SK-N-SH (cell line): Measurements from ENCODE around the gene MEAK7. TPM values are rescaled to one million over a fixed set of nuclear protein-coding genes. Genes with fewer than 3 reads are reported as not detected.

Experiments
- CTCF ChIA-PET: fragments of 300-600, 350-600 bp; formaldehyde crosslinking; extraction: SDS; loops from one replicate; lab custom pipeline; 2021; lab: Yijun Ruan, JAX
- POLR2A ChIA-PET: fragments of 350-600 bp; sonication (Branson Sonifier 250); formaldehyde crosslinking; extraction: SDS; loops from one replicate; lab custom pipeline; 2020; ENCODE audit warnings: antibody characterized with exemption, inconsistent platforms; lab: Yijun Ruan, JAX
- DNase-seq: peaks from one replicate; pipeline ENCODE4 v3.0.0; 2012
- H2AFZ ChIP-seq: fragments of 200-600 bp; sonication (generic); 2 replicates; pipeline ENCODE4 v1.8.1; 2016; ENCODE audit warnings: antibody characterized with exemption, mild to moderate bottlenecking, low read depth
- H3F3A ChIP-seq: fragments of 200-600 bp; sonication (generic); replicated peaks from 2 replicates; pipeline ENCODE3; 2016; ENCODE audit warnings: antibody characterized with exemption, mild to moderate bottlenecking; ENCODE audit not compliant: insufficient read depth
- H3K27ac ChIP-seq, 2 experiments: fragments of 200-500 bp in 1 of 2; fragments of 200-600 bp in 1 of 2; sonication (Bioruptor generic) in 1 of 2; sonication (generic), shearing (Covaris generic) in 1 of 2; 2 replicates each; pipeline versions ENCODE4 v1.5.1 to v1.6.1; 2014 to 2016; ENCODE audit warnings: low read depth in 2 of 2, inconsistent platforms in 1 of 2, low read length in 1 of 2, mild to moderate bottlenecking in 1 of 2, mixed read lengths in 1 of 2
- H3K27me3 ChIP-seq: fragments of 200-600 bp; sonication (generic), shearing (Covaris generic); 2 replicates; pipeline ENCODE4 v1.6.1; 2016; ENCODE audit warnings: mixed run types; ENCODE audit not compliant: insufficient read depth
- H3K36me3 ChIP-seq, 2 experiments: fragments of 200-500 bp in 1 of 2; fragments of 200-600 bp in 1 of 2; sonication (Bioruptor generic) in 1 of 2; sonication (generic) in 1 of 2; replicated peaks in 1 of 2; 2 replicates each; pipeline versions ENCODE3 to v1.5.1; 2014 to 2016; ENCODE audit warnings: low read length in 1 of 2, mild to moderate bottlenecking in 1 of 2; ENCODE audit not compliant: insufficient read depth in 2 of 2, control insufficient read depth in 1 of 2
- H3K4me1 ChIP-seq, 2 experiments: fragments of 200-500 bp in 1 of 2; fragments of 200-600 bp in 1 of 2; sonication (Bioruptor generic) in 1 of 2; sonication (generic), shearing (Covaris generic) in 1 of 2; 2 replicates each; pipeline versions ENCODE4 v1.5.1 to v1.6.1; 2014 to 2016; ENCODE audit warnings: low read depth in 1 of 2, low read length in 1 of 2, mixed run types in 1 of 2; ENCODE audit not compliant: insufficient read depth in 2 of 2, control insufficient read depth in 1 of 2
- H3K4me2 ChIP-seq: fragments of 200-600 bp; sonication (generic), shearing (Covaris generic); 2 replicates; pipeline ENCODE4 v1.6.1; 2017; ENCODE audit warnings: mixed run types
- H3K4me3 ChIP-seq, 2 experiments: fragments of 200-500 bp in 1 of 2; fragments of 200-600 bp in 1 of 2; sonication (Bioruptor generic) in 1 of 2; sonication (generic), shearing (Covaris generic) in 1 of 2; 2 replicates each; pipeline versions ENCODE4 v1.5.1 to v1.8.1; 2014 to 2016; ENCODE audit warnings: low read depth in 2 of 2, inconsistent platforms in 1 of 2, low read length in 1 of 2, mild to moderate bottlenecking in 1 of 2, mixed read lengths in 1 of 2, moderate library complexity in 1 of 2
- H3K79me2 ChIP-seq: fragments of 200-600 bp; sonication (generic); 2 replicates; pipeline ENCODE4 v1.8.1; 2017; ENCODE audit warnings: mild to moderate bottlenecking; ENCODE audit not compliant: insufficient read depth
- H3K9ac ChIP-seq: fragments of 200-600 bp; sonication (generic); 2 replicates; pipeline ENCODE4 v1.6.1; 2017; ENCODE audit warnings: mixed run types
- H3K9me2 ChIP-seq: fragments of 200-600 bp; sonication (generic); 2 replicates; pipeline ENCODE4 v1.6.1; 2017; ENCODE audit warnings: mixed run types
- H3K9me3 ChIP-seq: fragments of 200-600 bp; sonication (generic); 2 replicates; pipeline ENCODE4 v1.6.1; 2017; ENCODE audit warnings: mixed run types, mild to moderate bottlenecking, moderate library complexity
- H4K20me1 ChIP-seq: fragments of 200-600 bp; sonication (generic); 2 replicates; pipeline ENCODE4 v1.6.1; 2017; ENCODE audit warnings: mild to moderate bottlenecking, mixed run types; ENCODE audit not compliant: insufficient read depth
- EP300 ChIP-seq, 2 experiments: IDR thresholded peaks; 2 replicates each; pipeline versions ENCODE4 v1.4.0 to v1.6.1; 2012; ENCODE audit warnings: borderline replicate concordance in 1 of 2, low read depth in 1 of 2, low read length in 1 of 2
- FOSL2 ChIP-seq: IDR thresholded peaks from 2 replicates; pipeline ENCODE4 v1.4.0; 2012; ENCODE audit warnings: low read depth, mild to moderate bottlenecking, moderate library complexity, borderline replicate concordance
- FOXM1 ChIP-seq: IDR thresholded peaks from 2 replicates; pipeline ENCODE4 v1.4.0; 2012; ENCODE audit warnings: low read depth, mild to moderate bottlenecking
- GABPA ChIP-seq: IDR thresholded peaks from 2 replicates; pipeline ENCODE4 v1.4.0; 2012; ENCODE audit warnings: low read depth, mild to moderate bottlenecking
- MXI1 ChIP-seq: IDR thresholded peaks from 2 replicates; pipeline ENCODE4 v1.6.1; 2012; ENCODE audit warnings: mild to moderate bottlenecking, low read depth, low read length, improper control_type of control experiment
- NRF1 ChIP-seq: IDR thresholded peaks from 2 replicates; pipeline ENCODE4 v1.6.1; 2012; ENCODE audit warnings: low read depth, mild to moderate bottlenecking, low read length
- POLR2AphosphoS5 ChIP-seq: IDR thresholded peaks from 2 replicates; pipeline ENCODE4 v1.6.1; 2012; ENCODE audit warnings: low read depth, low read length
- RAD21 ChIP-seq: IDR thresholded peaks from 2 replicates; pipeline ENCODE4 v1.6.1; 2012; ENCODE audit warnings: mild to moderate bottlenecking, low read length
- RCOR1 ChIP-seq: fragments of 150-350 bp; IDR thresholded peaks from 2 replicates; pipeline ENCODE4 v1.6.1; 2017; ENCODE audit warnings: antibody characterized with exemption, low read length
- RFX5 ChIP-seq: IDR thresholded peaks from 2 replicates; pipeline ENCODE4 v1.6.1; 2012; ENCODE audit warnings: mild to moderate bottlenecking, improper control_type of control experiment, low read length
- RXRA ChIP-seq: IDR thresholded peaks from 2 replicates; pipeline ENCODE4 v1.4.0; 2012; ENCODE audit warnings: low read depth, mild to moderate bottlenecking, borderline replicate concordance
- SMC3 ChIP-seq: IDR thresholded peaks from 2 replicates; pipeline ENCODE4 v1.6.1; 2012; ENCODE audit warnings: low read depth, low read length, improper control_type of control experiment
- TAF1 ChIP-seq: IDR thresholded peaks from 2 replicates; pipeline ENCODE4 v1.6.1; 2012; ENCODE audit warnings: low read depth, mild to moderate bottlenecking, low read length, moderate library complexity, borderline replicate concordance
- USF1 ChIP-seq: IDR thresholded peaks from 2 replicates; pipeline ENCODE4 v1.4.0; 2012; ENCODE audit warnings: low read depth, borderline replicate concordance
- WGBS: methylation state at CpG from one replicate; pipeline ENCODE4 v1.1.6; 2017; ENCODE audit warnings: low lambda C conversion rate; 5-methylcytosine and 5-hydroxymethylcytosine counted together
- polyA plus RNA-seq, 3 experiments: library from polyadenylated mRNA; depleted of rRNA; stranded (reverse); fragments of >200 nt; gene quantifications; 2 replicates each; pipeline ENCODE4 v1.2.3, GENCODE V29; 2012
- TF ChIP-seq, protein P1 (sequence below): IDR thresholded peaks from 2 replicates; pipeline ENCODE4 v1.6.1; 2012; ENCODE audit warnings: mild to moderate bottlenecking, low read depth, low read length, moderate library complexity
- TF ChIP-seq, protein P2 (sequence below): fragments of 150-350 bp; IDR thresholded peaks from 2 replicates; pipeline ENCODE4 v1.6.1; 2016; ENCODE audit warnings: mild to moderate bottlenecking, low read depth, low read length
- TF ChIP-seq, protein P3 (sequence below): IDR thresholded peaks from 2 replicates; pipeline ENCODE4 v1.4.0; 2012; ENCODE audit warnings: low read depth, borderline replicate concordance
- TF ChIP-seq, protein P4 (sequence below): fragments of 200-600 bp; sonication (generic); IDR thresholded peaks from 2 replicates; pipeline ENCODE4 v1.6.1; 2017; ENCODE audit warnings: antibody characterized with exemption, mild to moderate bottlenecking, moderate library complexity

The MEAK7 gene
- polyA plus RNA-seq, 1 of the 3 experiments (the other 2 are of a cell fraction), result 11.9 TPM

DNA sequence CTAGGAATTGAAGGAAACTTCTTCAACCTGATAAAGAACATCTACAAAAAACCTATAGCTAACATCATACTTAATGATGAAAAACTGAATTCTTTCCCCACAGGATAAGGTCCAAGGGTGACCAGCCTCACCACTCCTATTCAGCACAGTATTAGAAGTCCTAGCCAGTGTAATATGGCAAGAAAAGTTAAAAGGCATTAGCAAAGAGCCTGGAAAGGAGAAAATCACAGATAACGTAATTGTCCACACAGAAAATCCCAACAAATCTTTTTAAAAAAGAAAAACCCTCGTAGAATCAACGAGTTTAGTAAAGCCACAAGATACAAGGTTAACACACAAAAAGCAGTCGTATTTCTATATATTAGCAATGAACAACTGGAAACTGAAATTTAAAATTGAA lies 37.8 kb downstream of the MEAK7 start (continued):
- TF ChIP-seq, protein P1, sequence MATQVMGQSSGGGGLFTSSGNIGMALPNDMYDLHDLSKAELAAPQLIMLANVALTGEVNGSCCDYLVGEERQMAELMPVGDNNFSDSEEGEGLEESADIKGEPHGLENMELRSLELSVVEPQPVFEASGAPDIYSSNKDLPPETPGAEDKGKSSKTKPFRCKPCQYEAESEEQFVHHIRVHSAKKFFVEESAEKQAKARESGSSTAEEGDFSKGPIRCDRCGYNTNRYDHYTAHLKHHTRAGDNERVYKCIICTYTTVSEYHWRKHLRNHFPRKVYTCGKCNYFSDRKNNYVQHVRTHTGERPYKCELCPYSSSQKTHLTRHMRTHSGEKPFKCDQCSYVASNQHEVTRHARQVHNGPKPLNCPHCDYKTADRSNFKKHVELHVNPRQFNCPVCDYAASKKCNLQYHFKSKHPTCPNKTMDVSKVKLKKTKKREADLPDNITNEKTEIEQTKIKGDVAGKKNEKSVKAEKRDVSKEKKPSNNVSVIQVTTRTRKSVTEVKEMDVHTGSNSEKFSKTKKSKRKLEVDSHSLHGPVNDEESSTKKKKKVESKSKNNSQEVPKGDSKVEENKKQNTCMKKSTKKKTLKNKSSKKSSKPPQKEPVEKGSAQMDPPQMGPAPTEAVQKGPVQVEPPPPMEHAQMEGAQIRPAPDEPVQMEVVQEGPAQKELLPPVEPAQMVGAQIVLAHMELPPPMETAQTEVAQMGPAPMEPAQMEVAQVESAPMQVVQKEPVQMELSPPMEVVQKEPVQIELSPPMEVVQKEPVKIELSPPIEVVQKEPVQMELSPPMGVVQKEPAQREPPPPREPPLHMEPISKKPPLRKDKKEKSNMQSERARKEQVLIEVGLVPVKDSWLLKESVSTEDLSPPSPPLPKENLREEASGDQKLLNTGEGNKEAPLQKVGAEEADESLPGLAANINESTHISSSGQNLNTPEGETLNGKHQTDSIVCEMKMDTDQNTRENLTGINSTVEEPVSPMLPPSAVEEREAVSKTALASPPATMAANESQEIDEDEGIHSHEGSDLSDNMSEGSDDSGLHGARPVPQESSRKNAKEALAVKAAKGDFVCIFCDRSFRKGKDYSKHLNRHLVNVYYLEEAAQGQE, result no peak
- TF ChIP-seq, protein P2, sequence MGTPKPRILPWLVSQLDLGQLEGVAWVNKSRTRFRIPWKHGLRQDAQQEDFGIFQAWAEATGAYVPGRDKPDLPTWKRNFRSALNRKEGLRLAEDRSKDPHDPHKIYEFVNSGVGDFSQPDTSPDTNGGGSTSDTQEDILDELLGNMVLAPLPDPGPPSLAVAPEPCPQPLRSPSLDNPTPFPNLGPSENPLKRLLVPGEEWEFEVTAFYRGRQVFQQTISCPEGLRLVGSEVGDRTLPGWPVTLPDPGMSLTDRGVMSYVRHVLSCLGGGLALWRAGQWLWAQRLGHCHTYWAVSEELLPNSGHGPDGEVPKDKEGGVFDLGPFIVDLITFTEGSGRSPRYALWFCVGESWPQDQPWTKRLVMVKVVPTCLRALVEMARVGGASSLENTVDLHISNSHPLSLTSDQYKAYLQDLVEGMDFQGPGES, result no peak
- TF ChIP-seq RAD21 (no peak), EP300 (IDR thresholded peaks at IDR 0.05; ENCODE audit: borderline replicate concordance in 1 of 2, low read depth in 1 of 2, low read length in 1 of 2) (no peak), FOSL2 (no peak), SMC3 (no peak), MXI1 (no peak), RXRA (no peak), RCOR1 (no peak), POLR2AphosphoS5 (no peak), FOXM1 (no peak)
- TF ChIP-seq, protein P3, sequence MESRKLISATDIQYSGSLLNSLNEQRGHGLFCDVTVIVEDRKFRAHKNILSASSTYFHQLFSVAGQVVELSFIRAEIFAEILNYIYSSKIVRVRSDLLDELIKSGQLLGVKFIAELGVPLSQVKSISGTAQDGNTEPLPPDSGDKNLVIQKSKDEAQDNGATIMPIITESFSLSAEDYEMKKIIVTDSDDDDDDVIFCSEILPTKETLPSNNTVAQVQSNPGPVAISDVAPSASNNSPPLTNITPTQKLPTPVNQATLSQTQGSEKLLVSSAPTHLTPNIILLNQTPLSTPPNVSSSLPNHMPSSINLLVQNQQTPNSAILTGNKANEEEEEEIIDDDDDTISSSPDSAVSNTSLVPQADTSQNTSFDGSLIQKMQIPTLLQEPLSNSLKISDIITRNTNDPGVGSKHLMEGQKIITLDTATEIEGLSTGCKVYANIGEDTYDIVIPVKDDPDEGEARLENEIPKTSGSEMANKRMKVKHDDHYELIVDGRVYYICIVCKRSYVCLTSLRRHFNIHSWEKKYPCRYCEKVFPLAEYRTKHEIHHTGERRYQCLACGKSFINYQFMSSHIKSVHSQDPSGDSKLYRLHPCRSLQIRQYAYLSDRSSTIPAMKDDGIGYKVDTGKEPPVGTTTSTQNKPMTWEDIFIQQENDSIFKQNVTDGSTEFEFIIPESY, result no peak

- H3F3A ChIP-seq, result no peaks in the 10 kb centered on the region
- WGBS, result 93% methylated on average over 5 of the region's 6 CpGs
- no peak overlapping the region for H3K4me2 ChIP-seq
- CTCF ChIA-PET, result interaction anchor here (1.0 kb wide), 1 partner anchor 188 kb away, joined by 4 read pairs; no protein-coding TSS in a partner anchor
- H3K27me3 ChIP-seq, result no peaks in the 10 kb centered on the region
- H4K20me1 ChIP-seq, result no peaks in the 10 kb centered on the region
- no peak overlapping the region for H2AFZ ChIP-seq
- TF ChIP-seq RFX5 (no peak), USF1 (no peak), TAF1 (no peak), NRF1 (no peak), FOXM1 (no peak), EP300 (IDR thresholded peaks at IDR 0.05; ENCODE audit: borderline replicate concordance in 1 of 2, low read depth in 1 of 2, low read length in 1 of 2) (no peak), GABPA (no peak), RXRA (no peak)
- TF ChIP-seq, protein P4, sequence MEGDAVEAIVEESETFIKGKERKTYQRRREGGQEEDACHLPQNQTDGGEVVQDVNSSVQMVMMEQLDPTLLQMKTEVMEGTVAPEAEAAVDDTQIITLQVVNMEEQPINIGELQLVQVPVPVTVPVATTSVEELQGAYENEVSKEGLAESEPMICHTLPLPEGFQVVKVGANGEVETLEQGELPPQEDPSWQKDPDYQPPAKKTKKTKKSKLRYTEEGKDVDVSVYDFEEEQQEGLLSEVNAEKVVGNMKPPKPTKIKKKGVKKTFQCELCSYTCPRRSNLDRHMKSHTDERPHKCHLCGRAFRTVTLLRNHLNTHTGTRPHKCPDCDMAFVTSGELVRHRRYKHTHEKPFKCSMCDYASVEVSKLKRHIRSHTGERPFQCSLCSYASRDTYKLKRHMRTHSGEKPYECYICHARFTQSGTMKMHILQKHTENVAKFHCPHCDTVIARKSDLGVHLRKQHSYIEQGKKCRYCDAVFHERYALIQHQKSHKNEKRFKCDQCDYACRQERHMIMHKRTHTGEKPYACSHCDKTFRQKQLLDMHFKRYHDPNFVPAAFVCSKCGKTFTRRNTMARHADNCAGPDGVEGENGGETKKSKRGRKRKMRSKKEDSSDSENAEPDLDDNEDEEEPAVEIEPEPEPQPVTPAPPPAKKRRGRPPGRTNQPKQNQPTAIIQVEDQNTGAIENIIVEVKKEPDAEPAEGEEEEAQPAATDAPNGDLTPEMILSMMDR, result no peak
- no peak overlapping the region for H3K27ac ChIP-seq
- no peak overlapping the region for H3K9ac ChIP-seq
- peaks cover 6% of the 10 kb centered on the region for H3K79me2 ChIP-seq
- no peaks in the 10 kb centered on the region; the same call in 1 of the 2 replicates for H3K9me3 ChIP-seq
- peaks cover 19 to 36% of the 10 kb centered on the region in 2 experiments for H3K36me3 ChIP-seq
- no peaks in the 10 kb centered on the region for H3K9me2 ChIP-seq
- POLR2A ChIA-PET, result interaction anchor here (0.7 kb wide), 1 partner anchor 11 kb away, joined by 3 read pairs; no protein-coding TSS in a partner anchor
- DNase-seq, result no peak
- no peaks in the 10 kb centered on the region; a peak in 1 of 4 replicates for H3K4me1 ChIP-seq
- H3K4me3 ChIP-seq, result no peak overlapping the region
These were observed 39.3 kb downstream of the MEAK7 start for GRCh38 chr16:84465154-84465553.
